ENCODE data around the gene TYROBP.
"Not testable (repeated sequence)": the region's sequence is repeated elsewhere in the genome, so short reads cannot be mapped to it uniquely, and the experiment has no call there.

The TYROBP gene

GRCh38 chr19:35931161-35931873 lies 23.2 kb upstream of the TYROBP start:
- peak; percentile 99 for DNase-seq

- DNase-seq: no peak
Measured at GRCh38 chr19:35929876-35930275, 21.8 kb upstream of the TYROBP start.

- DNase-seq: no peak
Measured at GRCh38 chr19:35928507-35928906, 20.4 kb upstream of the TYROBP start.

GRCh38 chr19:35925501-35925900 lies 17.4 kb upstream of the TYROBP start:
- DNase-seq: no peak

GRCh38 chr19:35921012-35921411 lies 12.9 kb upstream of the TYROBP start:
- DNase-seq: no peak

- no peak for DNase-seq
Measured at GRCh38 chr19:35919306-35919705, 11.2 kb upstream of the TYROBP start.

- no peak for DNase-seq
Measured at GRCh38 chr19:35915443-35915842, 7.3 kb upstream of the TYROBP start.

GRCh38 chr19:35913589-35913988 lies 5.5 kb upstream of the TYROBP start:
- DNase-seq: no peak

GRCh38 chr19:35911790-35912189 lies 3.7 kb upstream of the TYROBP start:
- no peak for DNase-seq

- no peak for DNase-seq
Measured at GRCh38 chr19:35911173-35911572, 3.1 kb upstream of the TYROBP start.

- not testable (repeated sequence) for DNase-seq
Measured at GRCh38 chr19:35910355-35910754, 2.3 kb upstream of the TYROBP start.

GRCh38 chr19:35909684-35910035 lies 1.6 kb upstream of the TYROBP start:
- DNase-seq: no peak

GRCh38 chr19:35908973-35909683 lies 1.0 kb upstream of the TYROBP start:
- DNase-seq: no peak

- no peak for DNase-seq
Measured at GRCh38 chr19:35907377-35907745, 734 bp downstream of the TYROBP start.

GRCh38 chr19:35905178-35905727 lies 2.8 kb downstream of the TYROBP start:
- no peak for DNase-seq

- no peak for DNase-seq
Measured at GRCh38 chr19:35904311-35905068, 3.6 kb downstream of the TYROBP start.

- DNase-seq: no peak
Measured at GRCh38 chr19:35903550-35904179, 4.4 kb downstream of the TYROBP start.

- no peak for DNase-seq
Measured at GRCh38 chr19:35902870-35903475, 5.1 kb downstream of the TYROBP start.

GRCh38 chr19:35901854-35902661 lies 6.0 kb downstream of the TYROBP start, which contains the start of gene HCST:
Gene HCST (plus strand): TSS chr19:35902529. CDS start chr19:35902594, 65 bp downstream.
- no peak for DNase-seq

GRCh38 chr19:35901055-35901644 lies 6.9 kb downstream of the TYROBP start:
- no peak for DNase-seq

- peak; percentile 7 for DNase-seq
Measured at GRCh38 chr19:35899547-35900214, 8.4 kb downstream of the TYROBP start.
